ENCODE data around the gene KIRREL1. TPM values are rescaled to one million over a fixed set of nuclear protein-coding genes. Genes with fewer than 3 reads are reported as not detected.

KIRREL1 gene
- polyA plus RNA-seq, 1 donor from 2014 or later = 12.9 TPM

Other genes with a start within 250 kb of the KIRREL1 start
- not detected in 2 replicates for gene FCRL2, start 216.5 kb upstream of the KIRREL1 start, polyA plus RNA-seq
- not detected in 2 replicates for gene FCRL1, start 173.5 kb upstream of the KIRREL1 start, polyA plus RNA-seq
- not detected in 2 replicates for gene CD5L, start 151.8 kb upstream of the KIRREL1 start, polyA plus RNA-seq
- 0.19 and 0.28 TPM in 2 replicates for gene CD1D, start 187.2 kb downstream of the KIRREL1 start, polyA plus RNA-seq

Measured in neural cell (in vitro differentiated cells).